GM12878 (cell line): ENCODE results near the gene NPIPB8. TPM values are rescaled to one million over a fixed set of nuclear protein-coding genes. Genes with fewer than 3 reads are reported as not detected.
A peak's percentile ranks its signal among the peaks of the same experiment; 100 is the strongest.
"Not testable (repeated sequence)": the region's sequence is repeated elsewhere in the genome, so short reads cannot be mapped to it uniquely, and the experiment has no call there.

Experiments used
- ATAC-seq: fragments of 200-7000 bp; cut with Tn5 transposase; 3 replicates; pipeline ENCODE4 v1.9.1; 2020; ENCODE audit warnings: mild to moderate bottlenecking, moderate library complexity
- BruUV-seq: library from RNA; stranded (reverse); fragments of 400-500 nt; replicated peaks from 2 replicates; lab custom pipeline; 2021; lab: Mats Ljungman, UMichigan
- CTCF ChIA-PET: fragments of 300-600 bp; sonication (Branson Sonifier 250); formaldehyde crosslinking; extraction: SDS; loops from one replicate; lab custom pipeline; 2021; ENCODE audit warnings: inconsistent platforms; lab: Yijun Ruan, JAX
- POLR2A ChIA-PET: fragments of 350-600 bp; formaldehyde crosslinking; extraction: SDS; loops from one replicate; lab custom pipeline; 2021; ENCODE audit warnings: inconsistent platforms; lab: Charles Lee
- RAD21 ChIA-PET: fragments of 300-600 bp; sonication (Branson Sonifier 250); formaldehyde crosslinking; loops from one replicate; lab custom pipeline; 2023; ENCODE audit warnings: antibody characterized with exemption; ENCODE audit not compliant: unreplicated experiment; lab: Charles Lee
- SMC1A ChIA-PET: fragments of 300-600 bp; sonication (Branson Sonifier 250); formaldehyde crosslinking; loops from one replicate; lab custom pipeline; 2023; ENCODE audit not compliant: unreplicated experiment, uncharacterized antibody; lab: Charles Lee
- DNase-seq: peaks from one replicate; pipeline ENCODE4 v3.0.0-alpha.2; 2011; ENCODE audit warnings: low read depth, low spot score
- FAIRE-seq: peaks from 3 replicates; lab custom pipeline; 2011; peaks lifted over from hg19 to GRCh38; lab: Jason Lieb, UNC
- H2AFZ ChIP-seq: 2 replicates; pipeline ENCODE4 v1.6.0; 2011; ENCODE audit warnings: low read depth, low read length, control low read depth; ENCODE audit not compliant: control insufficient read depth
- H3K27ac ChIP-seq: 2 replicates; pipeline ENCODE4 v1.5.1; 2011; ENCODE audit warnings: control low read depth; ENCODE audit not compliant: control insufficient read depth, insufficient read depth
- H3K27me3 ChIP-seq, 2 experiments: replicated peaks in 1 of 2; 2 replicates each; pipeline versions ENCODE4 v1.6.0 to v1.6.1; 2011; ENCODE audit warnings: low read length in 1 of 2; ENCODE audit not compliant: control insufficient read depth in 2 of 2, insufficient read depth in 2 of 2
- H3K36me3 ChIP-seq, 2 experiments: 2 replicates each; pipeline ENCODE4 v1.5.1; 2011; ENCODE audit warnings: low read length in 1 of 2; ENCODE audit not compliant: control insufficient read depth in 2 of 2, insufficient read depth in 2 of 2
- H3K4me1 ChIP-seq: 2 replicates; pipeline ENCODE4 v1.6.1; 2011; ENCODE audit warnings: mild to moderate bottlenecking, low read length, moderate library complexity, mixed read lengths; ENCODE audit not compliant: control insufficient read depth, insufficient read depth
- H3K4me2 ChIP-seq: 2 replicates; pipeline ENCODE4 v1.6.0; 2011; ENCODE audit warnings: control low read depth; ENCODE audit not compliant: control insufficient read depth, insufficient read depth
- H3K4me3 ChIP-seq: fragments of 200-600 bp; sonication (generic); 2 replicates; pipeline ENCODE4 v1.5.1; 2016
- H3K79me2 ChIP-seq: 2 replicates; pipeline ENCODE4 v1.6.0; 2011; ENCODE audit warnings: low read length; ENCODE audit not compliant: control insufficient read depth, insufficient read depth
- H3K9ac ChIP-seq: 2 replicates; pipeline ENCODE4 v1.8.0; 2011; ENCODE audit warnings: low read length, control low read depth, mixed read lengths; ENCODE audit not compliant: control insufficient read depth, insufficient read depth
- H3K9me3 ChIP-seq: replicated peaks from 3 replicates; pipeline ENCODE4 v1.5.1; 2011; ENCODE audit warnings: mild to moderate bottlenecking, low read length; ENCODE audit not compliant: control insufficient read depth, insufficient read depth
- H4K20me1 ChIP-seq: 2 replicates; pipeline ENCODE4 v1.6.0; 2011; ENCODE audit not compliant: control insufficient read depth, insufficient read depth
- WGBS: methylation state at CpG from one replicate; pipeline ENCODE4 v1.1.6; 2016; ENCODE audit warnings: low lambda C conversion rate; ENCODE audit not compliant: insufficient replicate concordance, insufficient coverage; ENCODE audit errors: missing lambda C conversion rate; 5-methylcytosine and 5-hydroxymethylcytosine counted together
- in situ Hi-C: fragments of 300-500 bp; cut with MboI; formaldehyde crosslinking; loops from 9 replicates; pipeline ENCODE4 v1.14.3; 2018; ENCODE audit warnings: mixed read lengths
- intact Hi-C: fragments of 100-400 bp; cut with micrococcal nuclease; formaldehyde crosslinking; loops from one replicate; pipeline ENCODE4 v1.14.2; 2022; ENCODE audit not compliant: unreplicated experiment
- polyA plus RNA-seq, 11 experiments: library from polyadenylated mRNA; depleted of rRNA in 4 of 11; unstranded in 6 of 11; stranded (reverse) in 5 of 11; fragments of >200 nt; fragmentation: Nextera tagmentation in 4 of 11; fragmentation: Illumina TruSeq in 1 of 11; extraction: Ambion mirVana in 4 of 11; extraction: Trizol in 1 of 11; gene quantifications; 1 replicate in 1 of 11; 2 replicates in 10 of 11; pipeline versions ENCODE4 v1.2.1 to v1.2.3, GENCODE V29; 2011 to 2016; ENCODE audit warnings: inconsistent platforms in 2 of 11, missing spikeins in 2 of 11, low read depth in 1 of 11
- total RNA-seq, 4 experiments: library from RNA; depleted of rRNA in 3 of 4; stranded (reverse); fragments of >200 nt in 3 of 4; fragmentation: Illumina TruSeq in 1 of 4; extraction: Trizol in 1 of 4; gene quantifications; 2 replicates each; pipeline versions ENCODE4 v1.2.1 to v1.2.3, GENCODE V29; 2013 to 2021

The NPIPB8 gene
- total and polyA plus RNA-seq, 10 of the 15 experiments (the other 5 are each of a cell fraction or from before 2014, with no cell fraction given), result 0.03 to 1.2 (median 0.56) TPM; not detected in 5

- H3K4me1 ChIP-seq, H3K36me3 ChIP-seq, DNase-seq, RAD21 ChIA-PET, H2AFZ ChIP-seq, POLR2A ChIA-PET, BruUV-seq, SMC1A ChIA-PET, H3K79me2 ChIP-seq, H3K4me3 ChIP-seq, H3K4me2 ChIP-seq, H3K27me3 ChIP-seq, intact Hi-C loops, in situ Hi-C loops, H3K9me3 ChIP-seq, CTCF ChIA-PET, H3K27ac ChIP-seq, FAIRE-seq, H4K20me1 ChIP-seq, ATAC-seq, H3K9ac ChIP-seq: not testable (repeated sequence)
- no CpG with 5 or more reads among the region's 7 CpGs for WGBS
Measured at GRCh38 chr16:28667480-28667879, 29.6 kb downstream of the NPIPB8 start.

GRCh38 chr16:28668199-28668598 is 30.3 kb downstream of the NPIPB8 start:
- H3K27me3 ChIP-seq, in situ Hi-C loops, H3K4me2 ChIP-seq, H2AFZ ChIP-seq, H3K9ac ChIP-seq, ATAC-seq, H3K79me2 ChIP-seq, RAD21 ChIA-PET, CTCF ChIA-PET, H3K4me1 ChIP-seq, H3K27ac ChIP-seq, intact Hi-C loops, POLR2A ChIA-PET, BruUV-seq, H3K4me3 ChIP-seq, DNase-seq, SMC1A ChIA-PET, FAIRE-seq, H3K36me3 ChIP-seq, H4K20me1 ChIP-seq, H3K9me3 ChIP-seq: not testable (repeated sequence)
- no CpG with 5 or more reads among the region's 4 CpGs for WGBS

GRCh38 chr16:28688327-28688952 is 50.6 kb downstream of the NPIPB8 start:
- H3K4me2 ChIP-seq, in situ Hi-C loops, H3K36me3 ChIP-seq, H3K4me1 ChIP-seq, intact Hi-C loops, BruUV-seq, H3K27ac ChIP-seq, FAIRE-seq, CTCF ChIA-PET, H3K9me3 ChIP-seq, RAD21 ChIA-PET, H3K79me2 ChIP-seq, SMC1A ChIA-PET, H2AFZ ChIP-seq, H3K27me3 ChIP-seq, POLR2A ChIA-PET, DNase-seq, H3K9ac ChIP-seq, H3K4me3 ChIP-seq, H4K20me1 ChIP-seq: not testable (repeated sequence)
- no CpG with 5 or more reads among the region's 10 CpGs for WGBS
- peak; percentile 98 for ATAC-seq

GRCh38 chr16:28689425-28689824 is 51.6 kb downstream of the NPIPB8 start:
- WGBS, result no CpG with 5 or more reads among the region's 13 CpGs

More at GRCh38 chr16:28689425-28689824, 51.6 kb downstream of the NPIPB8 start:
- H3K4me1 ChIP-seq, FAIRE-seq, ATAC-seq, intact Hi-C loops, POLR2A ChIA-PET, BruUV-seq, RAD21 ChIA-PET, H3K36me3 ChIP-seq, H4K20me1 ChIP-seq, H3K79me2 ChIP-seq, H3K9ac ChIP-seq, H3K9me3 ChIP-seq, DNase-seq, H3K27me3 ChIP-seq, H3K4me2 ChIP-seq, H3K4me3 ChIP-seq, SMC1A ChIA-PET, CTCF ChIA-PET, H3K27ac ChIP-seq, in situ Hi-C loops, H2AFZ ChIP-seq: not testable (repeated sequence)
